NAMALWA (cell line): Measurements from ENCODE around the gene PRSS27.
A peak's percentile ranks its signal among the peaks of the same experiment; 100 is the strongest.
"Not testable (repeated sequence)": the region's sequence is repeated elsewhere in the genome, so short reads cannot be mapped to it uniquely, and the experiment has no call there.

Source experiments
- DNase-seq: peaks from one replicate; pipeline ENCODE4 v3.0.0-alpha.2; 2015; ENCODE audit warnings: low spot score

The PRSS27 gene

GRCh38 chr16:2692948-2693651 lies 26.9 kb downstream of the PRSS27 start:
- no peak for DNase-seq

- DNase-seq = no peak
Observed at GRCh38 chr16:2692251-2692947, 27.6 kb downstream of the PRSS27 start.

GRCh38 chr16:2691491-2692248 lies 28.4 kb downstream of the PRSS27 start:
- DNase-seq = no peak

- DNase-seq = no peak
Observed at GRCh38 chr16:2690852-2691251, 29.2 kb downstream of the PRSS27 start.

GRCh38 chr16:2689968-2690801 lies 29.8 kb downstream of the PRSS27 start:
- DNase-seq = no peak

- DNase-seq = not testable (repeated sequence)
Observed at GRCh38 chr16:2689422-2689821, 30.6 kb downstream of the PRSS27 start.

GRCh38 chr16:2687531-2688308 lies 32.3 kb downstream of the PRSS27 start:
- DNase-seq = no peak

GRCh38 chr16:2686912-2687507 lies 33.0 kb downstream of the PRSS27 start:
- peak; percentile 77 for DNase-seq

- DNase-seq = not testable (repeated sequence)
Observed at GRCh38 chr16:2686075-2686474, 33.9 kb downstream of the PRSS27 start.

GRCh38 chr16:2683041-2683440 lies 37.0 kb downstream of the PRSS27 start:
- not testable (repeated sequence) for DNase-seq

GRCh38 chr16:2682209-2683021 lies 37.6 kb downstream of the PRSS27 start, which contains the start of gene KCTD5:
KCTD5 (plus strand) TSS chr16:2682523; CDS start chr16:2682549, 26 bp downstream.
- DNase-seq = peak; percentile 96

GRCh38 chr16:2680360-2680759 lies 39.7 kb downstream of the PRSS27 start:
- DNase-seq = not testable (repeated sequence)

- DNase-seq = not testable (repeated sequence)
Observed at GRCh38 chr16:2679902-2680301, 40.1 kb downstream of the PRSS27 start.

GRCh38 chr16:2678206-2678965 lies 41.6 kb downstream of the PRSS27 start:
- not testable (repeated sequence) for DNase-seq

- not testable (repeated sequence) for DNase-seq
Observed at GRCh38 chr16:2676937-2677336, 43.1 kb downstream of the PRSS27 start.

GRCh38 chr16:2675714-2676113 lies 44.3 kb downstream of the PRSS27 start:
- no peak for DNase-seq

- DNase-seq = no peak
Observed at GRCh38 chr16:2675021-2675420, 45.0 kb downstream of the PRSS27 start.

GRCh38 chr16:2673066-2673999 lies 46.7 kb downstream of the PRSS27 start:
- DNase-seq = peak; percentile 94
